Esophagus muscularis mucosa (tissue), 3 donors: ENCODE measurements around the gene RNLS.

Source experiments
- POLR2A ChIP-seq: fragments of 450-650 bp; IDR thresholded peaks from one replicate; pipeline ENCODE4 v1.6.1; 2017; ENCODE audit warnings: antibody characterized with exemption, moderate library complexity, mild to moderate bottlenecking, low read depth
- POLR2AphosphoS5 ChIP-seq, 2 donors: sonication (generic); formaldehyde crosslinking; IDR thresholded peaks; one replicate each; pipeline ENCODE4 v1.6.1; 2017; ENCODE audit warnings: antibody characterized with exemption in 2 of 2
- TF ChIP-seq, protein P1 (sequence below), 3 experiments: fragments of 200-600 bp in 2 of 3; fragments of 450-650 bp in 1 of 3; sonication (generic) in 2 of 3; IDR thresholded peaks; one replicate each; pipeline ENCODE4 v1.5.1; 2017 to 2019; ENCODE audit warnings: antibody characterized with exemption in 3 of 3, mild to moderate bottlenecking in 2 of 3, moderate library complexity in 1 of 3

DNA sequence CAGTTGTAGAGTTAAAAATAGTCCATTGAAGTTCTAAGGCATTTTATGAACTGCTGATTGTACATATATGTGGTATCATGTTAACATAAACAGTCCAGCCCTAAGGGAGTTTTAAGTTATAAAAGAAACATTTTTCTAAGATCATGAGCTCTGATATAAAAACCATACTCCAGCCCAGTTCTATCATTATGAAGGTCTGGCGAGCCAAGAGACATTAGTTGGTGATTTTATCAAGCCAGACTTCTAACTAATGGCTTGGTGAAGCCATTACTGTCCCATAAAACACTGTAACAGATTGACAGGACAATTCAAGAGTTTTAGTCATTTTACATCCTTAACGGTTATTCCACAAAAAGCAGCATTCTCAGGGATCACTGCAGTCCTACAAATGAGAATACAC lies 221.6 kb downstream of the RNLS start:
- TF ChIP-seq, protein P1, sequence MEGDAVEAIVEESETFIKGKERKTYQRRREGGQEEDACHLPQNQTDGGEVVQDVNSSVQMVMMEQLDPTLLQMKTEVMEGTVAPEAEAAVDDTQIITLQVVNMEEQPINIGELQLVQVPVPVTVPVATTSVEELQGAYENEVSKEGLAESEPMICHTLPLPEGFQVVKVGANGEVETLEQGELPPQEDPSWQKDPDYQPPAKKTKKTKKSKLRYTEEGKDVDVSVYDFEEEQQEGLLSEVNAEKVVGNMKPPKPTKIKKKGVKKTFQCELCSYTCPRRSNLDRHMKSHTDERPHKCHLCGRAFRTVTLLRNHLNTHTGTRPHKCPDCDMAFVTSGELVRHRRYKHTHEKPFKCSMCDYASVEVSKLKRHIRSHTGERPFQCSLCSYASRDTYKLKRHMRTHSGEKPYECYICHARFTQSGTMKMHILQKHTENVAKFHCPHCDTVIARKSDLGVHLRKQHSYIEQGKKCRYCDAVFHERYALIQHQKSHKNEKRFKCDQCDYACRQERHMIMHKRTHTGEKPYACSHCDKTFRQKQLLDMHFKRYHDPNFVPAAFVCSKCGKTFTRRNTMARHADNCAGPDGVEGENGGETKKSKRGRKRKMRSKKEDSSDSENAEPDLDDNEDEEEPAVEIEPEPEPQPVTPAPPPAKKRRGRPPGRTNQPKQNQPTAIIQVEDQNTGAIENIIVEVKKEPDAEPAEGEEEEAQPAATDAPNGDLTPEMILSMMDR (IDR thresholded peaks at IDR 0.05) = no peak
- TF ChIP-seq POLR2AphosphoS5 (IDR thresholded peaks at IDR 0.05) = no peak
- TF ChIP-seq POLR2A = no peak
